Measurements from ENCODE around the gene OR8S1.

- TF ChIP-seq, protein P1, sequence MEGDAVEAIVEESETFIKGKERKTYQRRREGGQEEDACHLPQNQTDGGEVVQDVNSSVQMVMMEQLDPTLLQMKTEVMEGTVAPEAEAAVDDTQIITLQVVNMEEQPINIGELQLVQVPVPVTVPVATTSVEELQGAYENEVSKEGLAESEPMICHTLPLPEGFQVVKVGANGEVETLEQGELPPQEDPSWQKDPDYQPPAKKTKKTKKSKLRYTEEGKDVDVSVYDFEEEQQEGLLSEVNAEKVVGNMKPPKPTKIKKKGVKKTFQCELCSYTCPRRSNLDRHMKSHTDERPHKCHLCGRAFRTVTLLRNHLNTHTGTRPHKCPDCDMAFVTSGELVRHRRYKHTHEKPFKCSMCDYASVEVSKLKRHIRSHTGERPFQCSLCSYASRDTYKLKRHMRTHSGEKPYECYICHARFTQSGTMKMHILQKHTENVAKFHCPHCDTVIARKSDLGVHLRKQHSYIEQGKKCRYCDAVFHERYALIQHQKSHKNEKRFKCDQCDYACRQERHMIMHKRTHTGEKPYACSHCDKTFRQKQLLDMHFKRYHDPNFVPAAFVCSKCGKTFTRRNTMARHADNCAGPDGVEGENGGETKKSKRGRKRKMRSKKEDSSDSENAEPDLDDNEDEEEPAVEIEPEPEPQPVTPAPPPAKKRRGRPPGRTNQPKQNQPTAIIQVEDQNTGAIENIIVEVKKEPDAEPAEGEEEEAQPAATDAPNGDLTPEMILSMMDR (IDR thresholded peaks at IDR 0.05; ENCODE audit: low read depth, low read length, missing input control), result no peak
- TF ChIP-seq JUND (IDR thresholded peaks at IDR 0.05), result no peak
- no peak for TF ChIP-seq RAD21 (IDR thresholded peaks at IDR 0.05)
- no peak for TF ChIP-seq RXRA (IDR thresholded peaks at IDR 0.05)
- TF ChIP-seq YY1 (IDR thresholded peaks at IDR 0.05), result no peak
- TF ChIP-seq TAF1 (conservative IDR thresholded peaks at IDR 0.05), result no peak
- TF ChIP-seq REST (IDR thresholded peaks at IDR 0.05), result no peak
- no peak for TF ChIP-seq GABPA (IDR thresholded peaks at IDR 0.05 in 1 of 2, conservative IDR thresholded peaks at IDR 0.05 in 1 of 2)
Measured at GRCh38 chr12:48532601-48533000, 7.2 kb downstream of the OR8S1 start.
